ENCODE results near the gene SRPK2.

DNA sequence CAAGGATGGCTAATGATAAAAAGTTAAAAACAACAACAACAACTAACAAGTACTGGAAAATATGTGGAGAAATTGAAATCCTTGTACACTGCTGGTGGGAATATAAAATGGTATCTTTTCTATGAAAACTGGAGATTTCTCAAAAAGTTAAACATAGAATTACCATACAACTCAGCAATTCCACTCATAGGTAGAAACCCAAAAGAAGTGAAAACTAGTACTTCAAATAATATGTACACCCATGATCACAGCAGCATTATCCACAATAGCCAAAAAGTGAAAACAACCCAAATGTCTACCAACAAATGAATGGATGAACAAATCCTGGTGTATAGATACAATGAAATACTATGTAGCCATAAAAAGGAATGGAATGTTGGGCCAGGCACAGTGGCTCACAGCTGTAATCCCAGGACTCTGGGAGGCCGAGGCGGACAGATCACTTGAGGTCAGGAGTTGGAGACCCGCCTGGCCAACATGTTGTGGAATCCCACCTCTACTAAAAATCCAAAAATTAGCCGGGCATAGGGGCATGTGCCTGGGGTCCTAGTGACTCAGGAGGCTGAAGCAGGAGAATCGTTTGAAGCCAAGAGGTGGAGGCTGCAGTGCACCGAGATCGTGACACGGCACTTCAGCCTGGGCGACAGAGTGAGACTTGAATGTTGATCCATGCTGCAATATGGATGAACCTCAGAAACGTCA is 66.8 kb downstream of the SRPK2 start:
- TF ChIP-seq ZNF433 (tag by site-specific recombination; IDR thresholded peaks at IDR 0.05; ENCODE audit: low read depth) (no peak), ZFHX2 (tag by site-specific recombination; conservative IDR thresholded peaks at IDR 0.05) (no peak), ZBTB8A (tag by site-specific recombination; IDR thresholded peaks at IDR 0.05) (no peak), ZXDB (tag by site-specific recombination; IDR thresholded peaks at IDR 0.05) (no peak), ZNF24 (tag by site-specific recombination; IDR thresholded peaks at IDR 0.05) (no peak), ZNF114 (tag by site-specific recombination; IDR thresholded peaks at IDR 0.05) (no peak), GLI4 (tag by site-specific recombination; IDR thresholded peaks at IDR 0.05) (no peak), ZNF266 (tag by site-specific recombination; IDR thresholded peaks at IDR 0.05; ENCODE audit: low read depth) (no peak), HOXA7 (CRISPR knock-in tag; IDR thresholded peaks at IDR 0.05; ENCODE audit: borderline replicate concordance) (no peak), ZBTB7A (tag by site-specific recombination; IDR thresholded peaks at IDR 0.05; ENCODE audit: low read depth) (no peak)
- TF ChIP-seq, protein P1, sequence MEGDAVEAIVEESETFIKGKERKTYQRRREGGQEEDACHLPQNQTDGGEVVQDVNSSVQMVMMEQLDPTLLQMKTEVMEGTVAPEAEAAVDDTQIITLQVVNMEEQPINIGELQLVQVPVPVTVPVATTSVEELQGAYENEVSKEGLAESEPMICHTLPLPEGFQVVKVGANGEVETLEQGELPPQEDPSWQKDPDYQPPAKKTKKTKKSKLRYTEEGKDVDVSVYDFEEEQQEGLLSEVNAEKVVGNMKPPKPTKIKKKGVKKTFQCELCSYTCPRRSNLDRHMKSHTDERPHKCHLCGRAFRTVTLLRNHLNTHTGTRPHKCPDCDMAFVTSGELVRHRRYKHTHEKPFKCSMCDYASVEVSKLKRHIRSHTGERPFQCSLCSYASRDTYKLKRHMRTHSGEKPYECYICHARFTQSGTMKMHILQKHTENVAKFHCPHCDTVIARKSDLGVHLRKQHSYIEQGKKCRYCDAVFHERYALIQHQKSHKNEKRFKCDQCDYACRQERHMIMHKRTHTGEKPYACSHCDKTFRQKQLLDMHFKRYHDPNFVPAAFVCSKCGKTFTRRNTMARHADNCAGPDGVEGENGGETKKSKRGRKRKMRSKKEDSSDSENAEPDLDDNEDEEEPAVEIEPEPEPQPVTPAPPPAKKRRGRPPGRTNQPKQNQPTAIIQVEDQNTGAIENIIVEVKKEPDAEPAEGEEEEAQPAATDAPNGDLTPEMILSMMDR (tag by site-specific recombination; IDR thresholded peaks at IDR 0.05), result no peak
- TF ChIP-seq, protein P2, sequence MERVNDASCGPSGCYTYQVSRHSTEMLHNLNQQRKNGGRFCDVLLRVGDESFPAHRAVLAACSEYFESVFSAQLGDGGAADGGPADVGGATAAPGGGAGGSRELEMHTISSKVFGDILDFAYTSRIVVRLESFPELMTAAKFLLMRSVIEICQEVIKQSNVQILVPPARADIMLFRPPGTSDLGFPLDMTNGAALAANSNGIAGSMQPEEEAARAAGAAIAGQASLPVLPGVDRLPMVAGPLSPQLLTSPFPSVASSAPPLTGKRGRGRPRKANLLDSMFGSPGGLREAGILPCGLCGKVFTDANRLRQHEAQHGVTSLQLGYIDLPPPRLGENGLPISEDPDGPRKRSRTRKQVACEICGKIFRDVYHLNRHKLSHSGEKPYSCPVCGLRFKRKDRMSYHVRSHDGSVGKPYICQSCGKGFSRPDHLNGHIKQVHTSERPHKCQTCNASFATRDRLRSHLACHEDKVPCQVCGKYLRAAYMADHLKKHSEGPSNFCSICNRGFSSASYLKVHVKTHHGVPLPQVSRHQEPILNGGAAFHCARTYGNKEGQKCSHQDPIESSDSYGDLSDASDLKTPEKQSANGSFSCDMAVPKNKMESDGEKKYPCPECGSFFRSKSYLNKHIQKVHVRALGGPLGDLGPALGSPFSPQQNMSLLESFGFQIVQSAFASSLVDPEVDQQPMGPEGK (tag by site-specific recombination; IDR thresholded peaks at IDR 0.05), result no peak
- TF ChIP-seq, protein P3, sequence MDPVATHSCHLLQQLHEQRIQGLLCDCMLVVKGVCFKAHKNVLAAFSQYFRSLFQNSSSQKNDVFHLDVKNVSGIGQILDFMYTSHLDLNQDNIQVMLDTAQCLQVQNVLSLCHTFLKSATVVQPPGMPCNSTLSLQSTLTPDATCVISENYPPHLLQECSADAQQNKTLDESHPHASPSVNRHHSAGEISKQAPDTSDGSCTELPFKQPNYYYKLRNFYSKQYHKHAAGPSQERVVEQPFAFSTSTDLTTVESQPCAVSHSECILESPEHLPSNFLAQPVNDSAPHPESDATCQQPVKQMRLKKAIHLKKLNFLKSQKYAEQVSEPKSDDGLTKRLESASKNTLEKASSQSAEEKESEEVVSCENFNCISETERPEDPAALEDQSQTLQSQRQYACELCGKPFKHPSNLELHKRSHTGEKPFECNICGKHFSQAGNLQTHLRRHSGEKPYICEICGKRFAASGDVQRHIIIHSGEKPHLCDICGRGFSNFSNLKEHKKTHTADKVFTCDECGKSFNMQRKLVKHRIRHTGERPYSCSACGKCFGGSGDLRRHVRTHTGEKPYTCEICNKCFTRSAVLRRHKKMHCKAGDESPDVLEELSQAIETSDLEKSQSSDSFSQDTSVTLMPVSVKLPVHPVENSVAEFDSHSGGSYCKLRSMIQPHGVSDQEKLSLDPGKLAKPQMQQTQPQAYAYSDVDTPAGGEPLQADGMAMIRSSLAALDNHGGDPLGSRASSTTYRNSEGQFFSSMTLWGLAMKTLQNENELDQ (tag by site-specific recombination; IDR thresholded peaks at IDR 0.05; ENCODE audit: low read depth), result no peak
- TF ChIP-seq, protein P4, sequence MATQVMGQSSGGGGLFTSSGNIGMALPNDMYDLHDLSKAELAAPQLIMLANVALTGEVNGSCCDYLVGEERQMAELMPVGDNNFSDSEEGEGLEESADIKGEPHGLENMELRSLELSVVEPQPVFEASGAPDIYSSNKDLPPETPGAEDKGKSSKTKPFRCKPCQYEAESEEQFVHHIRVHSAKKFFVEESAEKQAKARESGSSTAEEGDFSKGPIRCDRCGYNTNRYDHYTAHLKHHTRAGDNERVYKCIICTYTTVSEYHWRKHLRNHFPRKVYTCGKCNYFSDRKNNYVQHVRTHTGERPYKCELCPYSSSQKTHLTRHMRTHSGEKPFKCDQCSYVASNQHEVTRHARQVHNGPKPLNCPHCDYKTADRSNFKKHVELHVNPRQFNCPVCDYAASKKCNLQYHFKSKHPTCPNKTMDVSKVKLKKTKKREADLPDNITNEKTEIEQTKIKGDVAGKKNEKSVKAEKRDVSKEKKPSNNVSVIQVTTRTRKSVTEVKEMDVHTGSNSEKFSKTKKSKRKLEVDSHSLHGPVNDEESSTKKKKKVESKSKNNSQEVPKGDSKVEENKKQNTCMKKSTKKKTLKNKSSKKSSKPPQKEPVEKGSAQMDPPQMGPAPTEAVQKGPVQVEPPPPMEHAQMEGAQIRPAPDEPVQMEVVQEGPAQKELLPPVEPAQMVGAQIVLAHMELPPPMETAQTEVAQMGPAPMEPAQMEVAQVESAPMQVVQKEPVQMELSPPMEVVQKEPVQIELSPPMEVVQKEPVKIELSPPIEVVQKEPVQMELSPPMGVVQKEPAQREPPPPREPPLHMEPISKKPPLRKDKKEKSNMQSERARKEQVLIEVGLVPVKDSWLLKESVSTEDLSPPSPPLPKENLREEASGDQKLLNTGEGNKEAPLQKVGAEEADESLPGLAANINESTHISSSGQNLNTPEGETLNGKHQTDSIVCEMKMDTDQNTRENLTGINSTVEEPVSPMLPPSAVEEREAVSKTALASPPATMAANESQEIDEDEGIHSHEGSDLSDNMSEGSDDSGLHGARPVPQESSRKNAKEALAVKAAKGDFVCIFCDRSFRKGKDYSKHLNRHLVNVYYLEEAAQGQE (tag by site-specific recombination; IDR thresholded peaks at IDR 0.05), result no peak

All from HEK293 (cell line).